ENCODE data around the gene ZKSCAN8.

ZKSCAN8 gene

DNA sequence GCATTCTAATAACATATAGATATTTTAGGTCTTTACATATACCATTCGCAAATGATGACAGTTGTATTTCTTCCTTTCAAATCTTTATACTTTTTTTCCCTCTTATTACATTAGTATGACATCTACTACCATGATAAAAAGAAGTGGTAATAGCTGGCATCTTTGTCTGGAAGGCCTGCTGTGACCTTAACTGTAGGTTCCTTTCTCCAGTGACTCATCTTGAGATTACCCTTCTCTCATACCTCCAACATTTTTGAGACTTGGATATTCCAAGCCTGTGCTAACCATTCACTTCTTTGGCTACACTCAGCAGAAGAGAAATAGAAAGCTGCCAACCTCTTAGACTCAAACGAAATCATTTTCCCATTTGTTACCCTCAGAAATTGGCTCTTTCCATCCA is 30.3 kb downstream of the ZKSCAN8 start:
- Histone ChIP-seq H3K27me3 (ENCODE audit: insufficient read depth, poor library complexity, severe bottlenecking) (no peaks in the 10 kb centered on the region), H3K36me3 (ENCODE audit: low read depth) (no peaks in the 10 kb centered on the region), H3K4me3 (ENCODE audit: severe bottlenecking) (no peak overlapping the region), H3K9me3 (ENCODE audit: severe bottlenecking) (no peaks in the 10 kb centered on the region), H3K27ac (ENCODE audit: poor library complexity, severe bottlenecking) (no peak overlapping the region), H3K4me1 (ENCODE audit: insufficient read depth, poor library complexity, severe bottlenecking) (no peaks in the 10 kb centered on the region)
- DNase-seq (ENCODE audit: low spot score) = no peak
- no peak for TF ChIP-seq CTCF (IDR thresholded peaks at IDR 0.05; ENCODE audit: poor library complexity, severe bottlenecking)
- ATAC-seq (ENCODE audit: low read depth) = no peak

GRCh38 chr6:28176373-28176772 is 34.7 kb downstream of the ZKSCAN8 start:
- no peak for TF ChIP-seq CTCF (IDR thresholded peaks at IDR 0.05; ENCODE audit: poor library complexity, severe bottlenecking)
- Histone ChIP-seq H3K4me1 (ENCODE audit: insufficient read depth, poor library complexity, severe bottlenecking) (no peaks in the 10 kb centered on the region), H3K9me3 (ENCODE audit: severe bottlenecking) (no peaks in the 10 kb centered on the region), H3K27me3 (ENCODE audit: insufficient read depth, poor library complexity, severe bottlenecking) (no peaks in the 10 kb centered on the region), H3K27ac (ENCODE audit: poor library complexity, severe bottlenecking) (no peak overlapping the region), H3K36me3 (ENCODE audit: low read depth) (no peaks in the 10 kb centered on the region), H3K4me3 (ENCODE audit: severe bottlenecking) (no peak overlapping the region)
- ATAC-seq (ENCODE audit: low read depth) (no peak), DNase-seq (ENCODE audit: low spot score) (no peak)

- Histone ChIP-seq H3K36me3 (ENCODE audit: low read depth) (no peaks in the 10 kb centered on the region), H3K4me3 (ENCODE audit: severe bottlenecking) (no peak overlapping the region)
- no peak for TF ChIP-seq CTCF (IDR thresholded peaks at IDR 0.05; ENCODE audit: poor library complexity, severe bottlenecking)
Measured at GRCh38 chr6:28182255-28182654, 40.6 kb downstream of the ZKSCAN8 start.

DNA sequence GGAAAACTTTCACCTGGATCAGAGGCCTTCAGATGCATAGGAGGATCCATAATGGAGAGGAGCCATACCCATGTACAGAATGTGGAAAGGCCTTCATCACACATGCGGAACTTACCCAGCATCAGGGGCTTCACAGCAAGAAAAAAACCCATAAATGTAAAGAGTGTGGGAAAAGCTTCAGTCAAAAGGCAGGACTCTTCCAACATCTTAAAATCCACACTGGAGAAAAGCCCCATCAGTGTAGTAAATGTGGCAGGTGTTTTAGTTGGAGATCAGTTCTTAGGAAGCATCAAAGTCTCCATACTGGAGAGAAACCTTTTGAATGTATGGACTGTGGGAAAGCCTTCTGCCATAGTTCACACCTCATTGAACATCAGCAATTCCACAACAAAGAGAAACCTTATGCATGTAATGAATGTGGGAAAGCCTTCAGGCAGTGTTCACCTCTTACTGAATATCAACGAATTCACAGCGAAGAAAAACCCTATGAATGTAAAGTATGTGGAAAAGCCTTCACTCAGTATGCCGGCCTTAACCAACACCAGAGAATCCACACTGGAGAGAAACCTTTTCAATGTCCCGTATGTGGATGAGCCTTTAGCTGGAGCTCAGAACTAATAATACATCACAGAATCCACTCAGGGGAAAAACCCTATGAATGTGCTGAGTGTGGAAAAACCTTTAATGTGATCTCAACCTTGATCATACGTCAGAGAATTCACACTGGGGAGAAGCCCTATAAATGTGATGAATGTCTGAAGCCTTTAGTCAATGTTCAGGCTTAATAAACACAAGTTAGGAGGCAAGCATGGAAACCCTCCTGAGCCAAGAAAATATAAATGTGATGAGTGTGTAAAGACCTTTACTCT is 46.7 kb downstream of the ZKSCAN8 start:
- Histone ChIP-seq H3K4me1 (ENCODE audit: insufficient read depth, poor library complexity, severe bottlenecking) (no peaks in the 10 kb centered on the region), H3K9me3 (ENCODE audit: severe bottlenecking) (peaks cover 21% of the 10 kb centered on the region), H3K4me3 (ENCODE audit: severe bottlenecking) (no peak overlapping the region), H3K27me3 (ENCODE audit: insufficient read depth, poor library complexity, severe bottlenecking) (no peaks in the 10 kb centered on the region), H3K27ac (ENCODE audit: poor library complexity, severe bottlenecking) (no peak overlapping the region), H3K36me3 (ENCODE audit: low read depth) (no peaks in the 10 kb centered on the region)
- no peak for TF ChIP-seq CTCF (IDR thresholded peaks at IDR 0.05; ENCODE audit: poor library complexity, severe bottlenecking)
- ATAC-seq (ENCODE audit: low read depth) = no peak
- DNase-seq (ENCODE audit: low spot score) = no peak

More at GRCh38 chr6:28182255-28182654, 40.6 kb downstream of the ZKSCAN8 start:
- Histone ChIP-seq H3K9me3 (ENCODE audit: severe bottlenecking) (peaks cover 7% of the 10 kb centered on the region), H3K27ac (ENCODE audit: poor library complexity, severe bottlenecking) (no peak overlapping the region), H3K4me1 (ENCODE audit: insufficient read depth, poor library complexity, severe bottlenecking) (no peaks in the 10 kb centered on the region), H3K27me3 (ENCODE audit: insufficient read depth, poor library complexity, severe bottlenecking) (no peaks in the 10 kb centered on the region)
- no peak for ATAC-seq (ENCODE audit: low read depth)
- DNase-seq (ENCODE audit: low spot score) = no peak

GRCh38 chr6:28200020-28200419 is 58.3 kb downstream of the ZKSCAN8 start:
- TF ChIP-seq CTCF (IDR thresholded peaks at IDR 0.05; ENCODE audit: poor library complexity, severe bottlenecking) = no peak
- Histone ChIP-seq H3K36me3 (ENCODE audit: low read depth) (no peaks in the 10 kb centered on the region), H3K27me3 (ENCODE audit: insufficient read depth, poor library complexity, severe bottlenecking) (no peaks in the 10 kb centered on the region), H3K27ac (ENCODE audit: poor library complexity, severe bottlenecking) (no peak overlapping the region), H3K4me1 (ENCODE audit: insufficient read depth, poor library complexity, severe bottlenecking) (no peaks in the 10 kb centered on the region), H3K4me3 (ENCODE audit: severe bottlenecking) (no peak overlapping the region), H3K9me3 (ENCODE audit: severe bottlenecking) (no peaks in the 10 kb centered on the region)
- DNase-seq (ENCODE audit: low spot score) (no peak), ATAC-seq (ENCODE audit: low read depth) (no peak)
